Epithelial cell of esophagus (primary cell): Measurements from ENCODE around the gene ARMH4.

Experiments
- DNase-seq: peaks from one replicate; pipeline ENCODE4 v3.0.0; 2010; ENCODE audit warnings: low read depth
- H3K4me3 ChIP-seq: 2 replicates; pipeline ENCODE4 v1.5.1; 2011; ENCODE audit warnings: mild to moderate bottlenecking, low read length, control low read depth
- TF ChIP-seq, protein P1 (sequence below): IDR thresholded peaks from 2 replicates; pipeline ENCODE4 v1.5.1; 2011; ENCODE audit warnings: low read depth, mild to moderate bottlenecking, low read length, control low read depth, inconsistent platforms; ENCODE audit not compliant: insufficient read depth; ENCODE audit errors: missing control alignments

The ARMH4 gene

DNA sequence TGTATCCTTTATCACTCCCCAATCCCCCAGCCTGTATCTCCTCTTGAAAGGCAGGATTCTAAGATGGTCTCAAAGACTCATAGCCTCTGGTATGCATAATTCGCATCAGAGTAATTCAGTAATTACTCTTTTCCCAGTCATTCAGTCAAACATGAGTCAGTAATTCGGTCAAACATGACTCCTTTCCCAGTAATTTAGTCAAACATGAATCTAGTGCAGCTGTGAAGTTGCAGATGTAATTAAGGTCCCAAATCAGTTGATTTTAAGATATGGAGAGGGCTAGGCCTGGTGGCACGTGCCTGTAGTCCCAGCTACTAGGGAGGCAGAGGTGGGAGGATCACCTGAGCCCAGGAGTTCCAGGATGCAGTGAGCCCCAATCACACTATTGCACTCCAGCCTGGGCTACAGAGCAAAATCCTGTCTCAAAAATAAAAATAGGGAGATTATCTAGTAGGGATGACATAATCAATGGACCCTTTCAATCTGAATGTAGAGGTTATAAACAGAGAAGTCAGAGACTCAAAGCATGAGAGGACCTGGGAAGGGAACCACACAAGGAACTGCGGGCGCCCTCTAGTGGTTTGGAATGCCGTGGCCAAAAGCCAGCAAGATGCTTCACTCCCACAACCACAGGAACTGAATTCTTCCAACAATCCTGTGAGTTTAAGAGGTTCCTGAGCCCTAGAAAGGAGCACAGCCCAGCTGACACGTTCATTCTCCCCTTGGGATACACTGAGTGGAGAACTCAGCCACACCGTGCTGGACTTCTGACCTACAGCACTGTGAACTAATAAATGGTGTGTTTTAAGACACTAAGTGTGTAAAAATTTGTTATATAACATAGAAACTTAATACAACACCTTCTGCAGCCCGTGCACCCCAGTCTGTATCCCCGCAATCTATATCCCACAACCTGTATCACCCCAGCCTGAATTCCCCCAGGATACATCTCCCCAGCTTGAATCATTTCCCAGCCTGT lies 14.3 kb upstream of the ARMH4 start:
- peak; percentile 73 for DNase-seq
- TF ChIP-seq, protein P1, sequence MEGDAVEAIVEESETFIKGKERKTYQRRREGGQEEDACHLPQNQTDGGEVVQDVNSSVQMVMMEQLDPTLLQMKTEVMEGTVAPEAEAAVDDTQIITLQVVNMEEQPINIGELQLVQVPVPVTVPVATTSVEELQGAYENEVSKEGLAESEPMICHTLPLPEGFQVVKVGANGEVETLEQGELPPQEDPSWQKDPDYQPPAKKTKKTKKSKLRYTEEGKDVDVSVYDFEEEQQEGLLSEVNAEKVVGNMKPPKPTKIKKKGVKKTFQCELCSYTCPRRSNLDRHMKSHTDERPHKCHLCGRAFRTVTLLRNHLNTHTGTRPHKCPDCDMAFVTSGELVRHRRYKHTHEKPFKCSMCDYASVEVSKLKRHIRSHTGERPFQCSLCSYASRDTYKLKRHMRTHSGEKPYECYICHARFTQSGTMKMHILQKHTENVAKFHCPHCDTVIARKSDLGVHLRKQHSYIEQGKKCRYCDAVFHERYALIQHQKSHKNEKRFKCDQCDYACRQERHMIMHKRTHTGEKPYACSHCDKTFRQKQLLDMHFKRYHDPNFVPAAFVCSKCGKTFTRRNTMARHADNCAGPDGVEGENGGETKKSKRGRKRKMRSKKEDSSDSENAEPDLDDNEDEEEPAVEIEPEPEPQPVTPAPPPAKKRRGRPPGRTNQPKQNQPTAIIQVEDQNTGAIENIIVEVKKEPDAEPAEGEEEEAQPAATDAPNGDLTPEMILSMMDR = peak; percentile 93

DNA sequence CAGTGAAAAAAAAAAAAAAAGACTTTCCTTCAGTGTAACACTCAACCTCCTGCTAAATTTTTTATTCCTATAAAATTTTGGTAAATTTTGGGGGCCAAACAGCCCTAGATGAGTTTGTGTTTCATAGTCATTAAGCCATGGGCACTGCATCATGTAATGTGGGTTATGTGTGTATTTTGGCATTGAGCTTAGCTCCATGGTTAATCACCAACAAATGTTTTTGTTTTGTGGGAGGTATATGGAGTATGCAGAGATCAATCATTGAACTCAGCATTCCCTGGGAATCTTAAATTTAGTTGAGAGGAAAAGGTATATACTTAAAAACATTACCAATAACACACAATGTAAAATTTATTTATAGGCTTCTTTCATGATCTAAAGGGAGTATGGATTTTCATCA lies 8.5 kb upstream of the ARMH4 start:
- TF ChIP-seq, protein P1 = no peak
- no peak overlapping the region for H3K4me3 ChIP-seq
- DNase-seq = no peak

More for the DNA sequence above, 14.3 kb upstream of the ARMH4 start:
- H3K4me3 ChIP-seq = no peak overlapping the region

DNA sequence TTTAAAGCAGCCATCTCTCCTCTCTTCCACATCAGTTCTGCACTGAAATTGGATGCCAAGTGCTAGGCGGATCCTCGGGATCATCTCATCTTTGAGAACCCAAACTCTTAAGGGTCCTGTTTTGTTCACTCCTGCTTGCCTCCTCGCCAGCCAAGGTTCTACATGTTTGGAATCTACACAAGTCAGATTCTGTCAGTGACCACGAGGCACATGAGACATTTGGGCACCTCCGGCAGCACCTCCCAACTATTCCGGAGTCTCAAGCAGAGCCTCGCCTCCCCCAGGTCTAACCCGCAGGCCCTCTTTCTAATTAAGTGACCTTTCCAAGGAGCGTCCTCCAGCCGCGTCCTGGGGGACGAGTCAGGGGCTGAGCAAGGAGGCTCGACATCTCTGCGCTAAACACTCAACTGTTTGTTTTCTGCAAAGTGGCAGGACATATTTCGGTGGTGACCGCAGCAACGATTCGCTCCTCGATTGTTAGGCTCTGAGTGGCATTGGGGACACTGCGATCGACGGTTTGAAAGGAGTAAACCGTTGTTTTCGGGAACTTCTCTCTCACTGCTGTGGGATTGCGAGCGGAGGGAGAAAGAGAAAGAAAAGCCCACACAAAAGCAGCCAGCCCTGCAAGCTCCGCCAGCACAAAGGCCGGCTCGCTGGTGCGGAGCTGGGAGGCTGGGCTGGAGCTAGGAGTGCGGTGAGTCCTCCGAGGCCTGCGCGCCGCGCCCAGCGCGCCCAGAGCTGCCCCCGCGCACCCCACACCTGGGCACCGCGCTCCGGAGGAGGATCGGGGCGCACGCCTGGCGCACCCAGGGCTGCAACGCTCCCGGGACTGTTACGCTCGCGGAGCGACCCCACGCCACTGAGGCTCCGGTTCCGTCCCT lies 640 bp downstream of the ARMH4 start:
- DNase-seq = peak; percentile 26
- TF ChIP-seq, protein P1 = no peak
- H3K4me3 ChIP-seq = peak overlapping the region; percentile 53

DNA sequence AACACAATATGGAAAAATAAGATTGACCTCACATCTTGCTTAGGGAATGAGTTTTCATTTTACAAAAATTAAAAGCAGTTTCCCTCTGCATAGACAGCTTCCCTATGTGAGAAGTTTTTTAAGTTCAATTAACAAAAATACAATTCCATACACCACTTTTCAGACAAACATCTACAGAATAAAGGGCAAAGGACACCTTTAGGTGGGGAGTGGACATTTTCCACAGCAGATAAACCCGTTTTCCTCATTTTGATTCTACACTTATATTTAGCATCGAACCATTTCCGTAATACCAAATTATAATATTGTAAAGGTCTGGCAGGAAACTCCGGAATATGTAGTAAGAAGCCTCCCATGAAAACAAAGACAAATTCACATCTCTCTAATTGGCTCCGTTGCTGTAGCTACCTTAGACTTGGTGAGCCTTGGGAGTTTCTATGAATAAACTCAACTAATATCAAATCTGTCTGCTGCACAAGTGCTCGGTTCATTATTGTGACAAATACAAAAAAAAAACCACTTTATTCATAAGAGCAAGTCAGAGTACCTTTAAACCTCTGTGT lies 1.7 kb downstream of the ARMH4 start:
- no peak overlapping the region for H3K4me3 ChIP-seq
- DNase-seq = no peak
- TF ChIP-seq, protein P1 = no peak

DNA sequence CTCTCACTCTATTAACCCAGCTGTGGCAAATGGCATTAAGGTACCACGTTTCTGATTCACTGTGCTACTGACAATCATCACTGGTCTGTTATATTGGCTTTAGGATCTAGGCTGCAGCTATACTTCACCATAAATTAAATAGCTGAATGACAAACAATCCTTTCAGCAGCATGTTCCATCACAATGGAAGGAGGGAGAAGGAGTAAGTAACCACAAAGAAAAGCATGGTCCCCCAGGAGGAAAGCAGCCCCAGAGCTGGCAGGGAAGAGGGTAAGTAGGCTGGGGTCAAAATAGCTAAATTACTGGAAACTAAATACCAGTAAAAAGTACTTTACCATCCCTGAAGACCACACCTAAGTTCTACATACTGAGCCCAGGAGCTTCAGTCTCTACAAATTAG lies 2.8 kb downstream of the ARMH4 start:
- H3K4me3 ChIP-seq = no peak overlapping the region
- TF ChIP-seq, protein P1 = no peak
- no peak for DNase-seq

DNA sequence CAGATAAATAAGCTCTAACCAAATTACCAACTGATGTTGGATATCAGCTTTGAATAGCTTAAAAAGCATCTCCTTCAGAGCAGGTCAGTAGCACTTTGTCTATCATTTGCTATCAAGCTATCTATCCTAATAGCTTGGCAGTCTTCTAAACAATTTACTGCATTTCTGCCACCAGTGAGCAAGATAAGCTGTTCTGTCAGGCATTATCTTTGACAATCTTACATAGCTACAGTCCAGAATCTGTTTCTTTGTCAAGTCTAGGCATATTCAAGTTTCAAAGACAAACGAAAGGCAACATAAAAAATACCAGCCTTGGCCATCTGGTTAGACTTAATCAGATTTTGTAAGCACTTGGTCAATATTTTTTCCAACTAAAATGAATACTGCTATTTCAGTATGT lies 5.6 kb downstream of the ARMH4 start:
- TF ChIP-seq, protein P1 = no peak
- no peak overlapping the region for H3K4me3 ChIP-seq
- no peak for DNase-seq
